Gastroesophageal sphincter (tissue), 4 donors: ENCODE measurements around the gene CCAR1. TPM values are rescaled to one million over a fixed set of nuclear protein-coding genes. Genes with fewer than 3 reads are reported as not detected.

Source experiments
- ATAC-seq: fragments of 150-250 bp; one replicate; pipeline ENCODE4 v1.9.1; 2016; ENCODE audit warnings: mild to moderate bottlenecking, moderate library complexity
- H3K27ac ChIP-seq, 4 donors: fragments of 200-600 bp; sonication (generic) in 3 of 4; 1 replicate in 3 of 4; 2 replicates in 1 of 4; pipeline ENCODE4 v1.5.1; 2016 to 2019
- H3K27me3 ChIP-seq: fragments of 200-600 bp; sonication (generic); one replicate; pipeline ENCODE4 v1.5.1; 2019
- H3K36me3 ChIP-seq, 2 donors: fragments of 200-600 bp; sonication (generic); one replicate each; pipeline ENCODE4 v1.5.1; 2019; ENCODE audit warnings: control low read depth in 1 of 2
- H3K4me1 ChIP-seq, 3 donors: fragments of 200-600 bp; sonication (generic); 1 replicate in 2 of 3; 2 replicates in 1 of 3; pipeline ENCODE4 v1.5.1; 2016 to 2019; ENCODE audit warnings: control low read depth in 2 of 3
- H3K4me3 ChIP-seq, 2 donors: fragments of 200-600 bp; sonication (generic); one replicate each; pipeline ENCODE4 v1.5.1; 2019; ENCODE audit warnings: mild to moderate bottlenecking in 1 of 2, moderate library complexity in 1 of 2
- H3K9me3 ChIP-seq, 3 donors: fragments of 200-600 bp; sonication (generic); one replicate each; pipeline ENCODE4 v1.5.1; 2017 to 2019; ENCODE audit warnings: control low read depth in 2 of 3
- CTCF ChIP-seq, 4 experiments: fragments of 200-600 bp in 2 of 4; fragments of 450-650 bp in 2 of 4; sonication (generic) in 1 of 4; IDR thresholded peaks; one replicate each; pipeline ENCODE4 v1.5.1; 2017 to 2019; ENCODE audit warnings: antibody characterized with exemption in 4 of 4, mild to moderate bottlenecking in 2 of 4, moderate library complexity in 2 of 4
- EP300 ChIP-seq: sonication (generic); formaldehyde crosslinking; IDR thresholded peaks from one replicate; pipeline ENCODE4 v1.6.1; 2017; ENCODE audit warnings: antibody characterized with exemption, mild to moderate bottlenecking
- POLR2A ChIP-seq, 2 donors: fragments of 450-650 bp; IDR thresholded peaks; one replicate each; pipeline ENCODE4 v1.6.1; 2017; ENCODE audit warnings: antibody characterized with exemption in 2 of 2, mild to moderate bottlenecking in 2 of 2, moderate library complexity in 1 of 2
- POLR2AphosphoS5 ChIP-seq: sonication (generic); formaldehyde crosslinking; IDR thresholded peaks from one replicate; pipeline ENCODE4 v1.6.1; 2017; ENCODE audit warnings: antibody characterized with exemption
- WGBS, 2 donors: methylation state at CpG; one replicate each; pipeline ENCODE4 v1.1.5; 2018; ENCODE audit warnings: low coverage in 1 of 2; 5-methylcytosine and 5-hydroxymethylcytosine counted together
- total RNA-seq, 4 donors: library from RNA; depleted of rRNA; stranded (reverse); fragments of >200 nt; gene quantifications; one replicate each; pipeline ENCODE4 v1.1.0, GENCODE V29; 2016

CCAR1 gene
- total RNA-seq, result 10 to 100 TPM; 42.4 to 60.8 (median 54.8) TPM

- peak; percentile 98 for ATAC-seq
- H3K9me3 ChIP-seq, result no peaks in the 10 kb centered on the region
- peak within 1 kb of the TSS; percentile 87 to 96 (median 90) for H3K27ac ChIP-seq
- peaks cover 0 to 18% (median 7%) of the 10 kb centered on the region in 3 donors for H3K4me1 ChIP-seq
- peaks cover 0 to 32% of the 10 kb centered on the region in 2 donors for H3K36me3 ChIP-seq
- TF ChIP-seq POLR2AphosphoS5 (peak; percentile 88), CTCF (IDR thresholded peaks at IDR 0.05) (peak in 1 of 4 experiments; percentile 6), EP300 (no peak), POLR2A (IDR thresholded peaks at IDR 0.05) (peak; percentile 46 to 57)
- WGBS, 2 donors, result 0 to 1% methylated on average over 8 to 22 of the region's 72 CpGs
- no peaks in the 10 kb centered on the region for H3K27me3 ChIP-seq
- H3K4me3 ChIP-seq, result peak within 1 kb of the TSS; percentile 78 to 99
Measured at GRCh38 chr10:68720793-68721672, at the start of gene CCAR1. Gene CCAR1 (plus strand): TSS chr10:68721239. CDS start chr10:68722505, 1,266 bp downstream.

DNA sequence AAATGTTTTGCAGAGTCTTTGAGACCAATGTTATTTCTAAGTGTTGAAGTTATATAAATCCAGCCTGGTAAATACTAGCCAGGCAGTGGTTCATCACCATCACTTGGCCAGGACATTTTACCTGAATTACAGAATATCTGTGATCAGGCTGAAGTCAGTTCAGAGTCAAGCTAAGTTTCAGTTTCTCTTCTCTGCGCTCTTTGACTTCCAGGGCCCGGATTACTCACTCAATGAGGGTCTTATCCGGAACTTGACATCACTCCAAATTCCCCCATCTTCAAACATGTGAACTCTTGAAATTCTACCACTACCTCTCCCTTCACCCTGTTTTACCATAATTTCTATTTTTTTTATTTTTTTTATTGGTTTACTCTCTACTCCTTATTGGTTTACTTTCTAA, 36.6 kb upstream of the CCAR1 start:
- no peak overlapping the region for H3K27ac ChIP-seq
- no peak for TF ChIP-seq POLR2A (IDR thresholded peaks at IDR 0.05)
- TF ChIP-seq POLR2AphosphoS5, result no peak
- no peak for TF ChIP-seq CTCF (IDR thresholded peaks at IDR 0.05)
- TF ChIP-seq EP300, result no peak
- no peak overlapping the region for H3K4me3 ChIP-seq
- WGBS, 2 donors, result 90 to 92% methylated on average over 3 of the region's 3 CpGs
- peaks cover 0 to 74% of the 10 kb centered on the region in 2 donors for H3K36me3 ChIP-seq
- no peak for ATAC-seq
- no peaks in the 10 kb centered on the region for H3K27me3 ChIP-seq
- H3K4me1 ChIP-seq, result no peaks in the 10 kb centered on the region
- H3K9me3 ChIP-seq, result no peaks in the 10 kb centered on the region

GRCh38 chr10:68696018-68696417, 25.0 kb upstream of the CCAR1 start:
- no peak overlapping the region for H3K27ac ChIP-seq

GRCh38 chr10:68697106-68697505, 23.9 kb upstream of the CCAR1 start:
- 94 to 100% methylated on average over 1 of the region's 1 CpG for WGBS, 2 donors

More at GRCh38 chr10:68696018-68696417, 25.0 kb upstream of the CCAR1 start:
- TF ChIP-seq POLR2AphosphoS5 (no peak), CTCF (IDR thresholded peaks at IDR 0.05) (no peak), EP300 (no peak), POLR2A (IDR thresholded peaks at IDR 0.05) (no peak)
- 70 to 92% methylated on average over 1 of the region's 1 CpG for WGBS, 2 donors
- H3K36me3 ChIP-seq, result peaks cover 0 to 17% of the 10 kb centered on the region in 2 donors
- H3K4me1 ChIP-seq, result peaks cover 0 to 18% (median 0%) of the 10 kb centered on the region in 3 donors
- H3K4me3 ChIP-seq, result no peak overlapping the region
- no peaks in the 10 kb centered on the region for H3K9me3 ChIP-seq
- no peaks in the 10 kb centered on the region for H3K27me3 ChIP-seq
- no peak for ATAC-seq

More at GRCh38 chr10:68697106-68697505, 23.9 kb upstream of the CCAR1 start:
- no peak for TF ChIP-seq CTCF (IDR thresholded peaks at IDR 0.05)
- no peak for TF ChIP-seq POLR2A (IDR thresholded peaks at IDR 0.05)
- no peak for TF ChIP-seq EP300
- TF ChIP-seq POLR2AphosphoS5, result peak; percentile 13
- no peak for ATAC-seq
- Histone ChIP-seq H3K36me3 (peaks cover 0 to 7% of the 10 kb centered on the region in 2 donors), H3K27me3 (no peaks in the 10 kb centered on the region), H3K4me1 (peaks cover 0 to 18% (median 0%) of the 10 kb centered on the region in 3 donors), H3K4me3 (no peak overlapping the region), H3K27ac (no peak overlapping the region), H3K9me3 (no peaks in the 10 kb centered on the region)
